Testis (tissue), 3 donors: Measurements from ENCODE around the gene CLEC2L. TPM values are rescaled to one million over a fixed set of nuclear protein-coding genes. Genes with fewer than 3 reads are reported as not detected.

Experiments
- DNase-seq: peaks from one replicate; pipeline ENCODE4 v3.0.0-alpha.2; 2019
- H3K27ac ChIP-seq, 2 donors: fragments of 200-600 bp; sonication (generic); one replicate each; pipeline ENCODE4 v1.5.1; 2019
- H3K27me3 ChIP-seq: fragments of 200-600 bp; sonication (generic); one replicate; pipeline ENCODE4 v1.5.1; 2019
- H3K36me3 ChIP-seq: fragments of 200-600 bp; sonication (generic); one replicate; pipeline ENCODE4 v1.5.1; 2017; ENCODE audit warnings: low read depth; ENCODE audit errors: missing control alignments
- H3K4me1 ChIP-seq: fragments of 200-600 bp; sonication (generic); one replicate; pipeline ENCODE4 v1.5.1; 2019
- H3K4me3 ChIP-seq, 2 donors: fragments of 200-600 bp; sonication (generic); one replicate each; pipeline ENCODE4 v1.5.1; 2017 to 2019
- H3K9me3 ChIP-seq: fragments of 200-600 bp; sonication (generic); one replicate; pipeline ENCODE4 v1.5.1; 2017
- POLR2A ChIP-seq: fragments of 450-650 bp; IDR thresholded peaks from one replicate; pipeline ENCODE4 v1.6.1; 2017; ENCODE audit warnings: antibody characterized with exemption, mild to moderate bottlenecking, moderate library complexity
- WGBS, 2 donors: methylation state at CpG; one replicate each; pipeline ENCODE4 v1.1.5; 2018; 5-methylcytosine and 5-hydroxymethylcytosine counted together
- intact Hi-C: fragments of 100-400 bp; cut with DNase I; formaldehyde crosslinking; loops from one replicate; pipeline ENCODE4 v1.15.1; 2023; ENCODE audit warnings: low total_unique reads
- polyA plus RNA-seq: library from polyadenylated mRNA; stranded (reverse); fragments of 350-450 nt; fragmentation: Illumina TruSeq; extraction: RNeasy Lipid Tissue Mini Kit (QIAGEN cat#74804); gene quantifications from one replicate; pipeline ENCODE4 v1.2.3, GENCODE V29; 2014; ENCODE audit warnings: low read depth, low replicate concordance; ENCODE audit not compliant: insufficient read depth
- total RNA-seq, 2 donors: library from RNA; depleted of rRNA; stranded (reverse); fragments of >200 nt; gene quantifications; one replicate each; pipeline ENCODE4 v1.2.3, GENCODE V29; 2016
- TF ChIP-seq, protein P1 (sequence below), 3 experiments: fragments of 450-650 bp in 2 of 3; fragments of 200-600 bp in 1 of 3; sonication (generic) in 1 of 3; IDR thresholded peaks; one replicate each; pipeline ENCODE4 v1.5.1; 2016 to 2019; ENCODE audit warnings: antibody characterized with exemption in 3 of 3, mild to moderate bottlenecking in 2 of 3, moderate library complexity in 1 of 3

CLEC2L gene
- total and polyA plus RNA-seq, 3 donors from 2014 or later: 0.79 to 1.6 (median 0.81) TPM

DNA sequence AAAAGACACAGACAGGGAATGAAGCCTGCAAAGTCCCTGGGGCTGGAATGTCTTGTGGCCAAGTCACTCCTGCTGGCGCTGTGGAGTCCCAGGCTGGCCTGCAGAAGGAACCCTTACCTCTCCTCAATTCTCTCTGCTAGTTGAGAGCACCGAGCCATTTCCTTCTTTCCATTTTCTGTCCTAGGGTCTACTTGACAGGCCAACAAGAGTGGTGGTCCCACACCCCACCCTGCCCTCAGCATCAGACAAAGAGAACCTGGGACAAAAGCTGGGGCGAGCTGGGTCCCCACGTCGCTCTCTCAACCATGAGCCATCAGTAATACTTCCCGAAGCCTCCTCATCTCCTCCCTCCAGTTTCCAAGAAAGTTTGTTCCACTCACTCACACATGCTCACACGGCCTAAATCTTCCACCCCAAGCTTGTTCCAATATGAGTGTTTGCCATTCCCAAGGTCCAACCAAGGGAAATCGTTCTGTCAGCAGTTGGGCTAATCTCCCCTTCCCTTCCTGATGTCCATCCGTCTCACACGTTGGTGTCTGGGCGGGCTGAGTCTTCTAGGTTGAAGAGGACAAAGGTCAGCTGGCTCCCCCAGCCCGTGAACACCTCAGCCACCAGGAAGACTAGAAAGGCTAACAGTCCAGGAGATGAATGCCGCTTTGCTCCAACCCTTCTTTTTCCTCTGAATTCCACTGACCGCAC, 44.3 kb downstream of the CLEC2L start:
- DNase-seq: no peak
- Histone ChIP-seq H3K4me3 (no peak overlapping the region), H3K27me3 (no peaks in the 10 kb centered on the region), H3K36me3 (no peaks in the 10 kb centered on the region), H3K9me3 (no peaks in the 10 kb centered on the region), H3K27ac (no peak overlapping the region), H3K4me1 (no peaks in the 10 kb centered on the region)
- 89 to 95% methylated on average over 14 of the region's 14 CpGs for WGBS, 2 donors
- intact Hi-C loops: no loop called here
- no peak for TF ChIP-seq POLR2A
- TF ChIP-seq, protein P1, sequence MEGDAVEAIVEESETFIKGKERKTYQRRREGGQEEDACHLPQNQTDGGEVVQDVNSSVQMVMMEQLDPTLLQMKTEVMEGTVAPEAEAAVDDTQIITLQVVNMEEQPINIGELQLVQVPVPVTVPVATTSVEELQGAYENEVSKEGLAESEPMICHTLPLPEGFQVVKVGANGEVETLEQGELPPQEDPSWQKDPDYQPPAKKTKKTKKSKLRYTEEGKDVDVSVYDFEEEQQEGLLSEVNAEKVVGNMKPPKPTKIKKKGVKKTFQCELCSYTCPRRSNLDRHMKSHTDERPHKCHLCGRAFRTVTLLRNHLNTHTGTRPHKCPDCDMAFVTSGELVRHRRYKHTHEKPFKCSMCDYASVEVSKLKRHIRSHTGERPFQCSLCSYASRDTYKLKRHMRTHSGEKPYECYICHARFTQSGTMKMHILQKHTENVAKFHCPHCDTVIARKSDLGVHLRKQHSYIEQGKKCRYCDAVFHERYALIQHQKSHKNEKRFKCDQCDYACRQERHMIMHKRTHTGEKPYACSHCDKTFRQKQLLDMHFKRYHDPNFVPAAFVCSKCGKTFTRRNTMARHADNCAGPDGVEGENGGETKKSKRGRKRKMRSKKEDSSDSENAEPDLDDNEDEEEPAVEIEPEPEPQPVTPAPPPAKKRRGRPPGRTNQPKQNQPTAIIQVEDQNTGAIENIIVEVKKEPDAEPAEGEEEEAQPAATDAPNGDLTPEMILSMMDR (IDR thresholded peaks at IDR 0.05): no peak

DNA sequence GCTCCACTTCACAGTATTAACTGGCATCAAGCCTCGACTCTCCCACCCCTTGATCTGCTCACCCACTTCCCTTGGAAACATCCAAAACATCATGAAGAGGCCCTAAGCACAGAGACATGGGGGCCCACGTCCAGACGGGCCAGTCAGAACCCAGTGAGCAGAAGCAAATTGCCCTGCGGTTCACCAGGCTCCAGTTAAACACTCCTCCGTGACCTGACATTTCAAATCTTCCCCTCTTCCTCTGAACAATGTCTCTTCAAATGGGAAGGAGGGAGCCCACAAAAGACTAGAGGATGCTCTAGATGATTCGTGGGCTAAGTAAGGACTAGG, 44.8 kb downstream of the CLEC2L start:
- H3K4me1 ChIP-seq: no peaks in the 10 kb centered on the region
- no peaks in the 10 kb centered on the region for H3K9me3 ChIP-seq
- no peak overlapping the region for H3K27ac ChIP-seq
- intact Hi-C loops: no loop called here
- H3K27me3 ChIP-seq: no peaks in the 10 kb centered on the region
- no peaks in the 10 kb centered on the region for H3K36me3 ChIP-seq
- no peak for DNase-seq
- TF ChIP-seq, protein P1 (IDR thresholded peaks at IDR 0.05): no peak
- no peak for TF ChIP-seq POLR2A
- WGBS, 2 donors: 91 to 92% methylated on average over 6 of the region's 6 CpGs
- H3K4me3 ChIP-seq: no peak overlapping the region

DNA sequence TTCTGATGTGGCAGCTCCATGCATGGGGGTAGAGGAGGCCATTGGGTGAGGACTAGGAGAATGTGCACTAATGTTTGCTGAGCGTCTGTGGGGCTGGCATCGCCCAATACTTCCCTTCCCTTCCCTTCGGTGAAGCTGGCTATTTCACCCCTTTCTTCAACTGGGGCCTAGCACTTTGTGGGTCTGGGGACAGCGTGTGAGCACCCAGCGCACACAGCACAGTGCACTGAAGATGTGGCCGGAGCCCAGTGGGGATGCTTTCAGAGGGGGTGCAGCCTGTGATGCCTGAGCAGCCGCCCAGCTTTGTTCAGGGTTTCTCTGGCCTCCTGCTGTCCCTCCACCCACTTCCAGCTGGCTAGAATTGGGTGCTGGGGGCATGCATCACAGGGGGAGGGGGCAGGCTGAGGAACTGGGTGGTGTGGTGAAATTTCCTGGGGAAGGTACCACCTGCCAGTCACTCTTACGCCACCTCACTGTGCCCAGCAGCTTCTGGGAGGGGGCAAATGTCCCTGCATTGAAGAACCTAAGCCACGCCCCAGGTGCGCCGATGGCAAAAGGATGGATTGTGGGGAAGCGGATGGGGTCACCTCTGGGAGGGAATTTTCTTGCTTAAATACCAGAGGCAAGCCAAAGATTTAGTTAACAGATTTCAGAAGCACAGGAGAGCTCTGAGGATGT, 45.5 kb downstream of the CLEC2L start:
- DNase-seq: no peak
- Histone ChIP-seq H3K4me1 (no peaks in the 10 kb centered on the region), H3K36me3 (no peaks in the 10 kb centered on the region), H3K4me3 (no peak overlapping the region), H3K9me3 (no peaks in the 10 kb centered on the region), H3K27me3 (no peaks in the 10 kb centered on the region), H3K27ac (no peak overlapping the region)
- intact Hi-C loops: no loop called here
- 90 to 95% methylated on average over 3 to 12 of the region's 12 CpGs for WGBS, 2 donors
- no peak for TF ChIP-seq POLR2A
- TF ChIP-seq, protein P1 (IDR thresholded peaks at IDR 0.05): no peak

DNA sequence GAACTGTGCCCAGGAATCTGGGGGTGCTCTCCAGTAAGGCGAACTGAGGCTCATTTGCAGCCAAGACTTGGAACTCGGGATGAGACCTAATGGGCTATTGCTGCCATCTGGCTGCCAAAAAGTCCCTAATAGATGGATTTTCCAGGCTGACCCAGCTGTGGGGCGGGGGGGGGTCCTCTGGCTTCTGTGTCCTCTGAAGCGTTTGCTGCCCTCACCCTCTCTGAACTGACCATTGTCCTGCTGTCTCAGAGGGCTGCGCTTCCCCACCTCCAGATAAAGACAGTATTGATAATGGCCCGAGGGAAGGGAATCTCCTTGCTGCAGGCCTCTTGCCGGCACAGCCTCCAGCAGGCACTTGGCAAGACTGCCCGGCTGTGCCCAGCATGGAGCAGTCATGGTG, 46.6 kb downstream of the CLEC2L start:
- Histone ChIP-seq H3K4me1 (no peaks in the 10 kb centered on the region), H3K27me3 (no peaks in the 10 kb centered on the region), H3K9me3 (no peaks in the 10 kb centered on the region), H3K36me3 (no peaks in the 10 kb centered on the region), H3K4me3 (no peak overlapping the region), H3K27ac (no peak overlapping the region)
- TF ChIP-seq, protein P1 (IDR thresholded peaks at IDR 0.05): peak in 2 of 3 experiments; percentile 16 to 18
- no peak for TF ChIP-seq POLR2A
- DNase-seq: peak; percentile 49
- intact Hi-C loops: no loop called here
- 44 to 50% methylated on average over 7 to 8 of the region's 8 CpGs for WGBS, 2 donors
